Left ventricle myocardium inferior (tissue), 1 donor: ENCODE results near the gene PARL. TPM values are rescaled to one million over a fixed set of nuclear protein-coding genes. Genes with fewer than 3 reads are reported as not detected.

ENCODE experiments used
- DNase-seq: peaks from one replicate; pipeline ENCODE4 v3.0.0-alpha.2; 2020
- H3K27ac ChIP-seq: fragments of 200-600 bp; replicated peaks from 2 replicates; pipeline ENCODE4 v1.8.0; 2021
- H3K27me3 ChIP-seq: fragments of 200-600 bp; 2 replicates; pipeline ENCODE4 v1.8.0; 2021; ENCODE audit warnings: low read depth
- H3K36me3 ChIP-seq: fragments of 200-600 bp; 2 replicates; pipeline ENCODE4 v1.8.0; 2021
- H3K4me1 ChIP-seq: fragments of 200-600 bp; 2 replicates; pipeline ENCODE4 v1.8.0; 2021
- H3K4me3 ChIP-seq: fragments of 200-600 bp; 2 replicates; pipeline ENCODE4 v1.8.0; 2021; ENCODE audit warnings: mild to moderate bottlenecking, moderate library complexity
- H3K9me3 ChIP-seq: fragments of 200-600 bp; replicated peaks from 2 replicates; pipeline ENCODE4 v1.8.0; 2021
- intact Hi-C: fragments of 100-400 bp; cut with micrococcal nuclease; formaldehyde crosslinking; loops from one replicate; pipeline ENCODE4 v1.11.0; 2022
- total RNA-seq: library from RNA; stranded (reverse); fragmentation: NEBNext Ultra II Directional; extraction: Animal tissue kit (Norgen Biotek cat#: 25700); gene quantifications from one replicate; pipeline ENCODE4 v1.2.1, GENCODE V29; 2021
- TF ChIP-seq, protein P1 (sequence below): fragments of 200-600 bp; IDR thresholded peaks from 2 replicates; pipeline ENCODE4 v1.8.0; 2021; ENCODE audit warnings: antibody characterized with exemption, mild to moderate bottlenecking, borderline replicate concordance
- donor health status: DM: no; HTN: yes; CAD: no; lungs with severe emphysema.

Gene PARL
- total RNA-seq, 1 donor from 2014 or later = 52.8 TPM

DNA sequence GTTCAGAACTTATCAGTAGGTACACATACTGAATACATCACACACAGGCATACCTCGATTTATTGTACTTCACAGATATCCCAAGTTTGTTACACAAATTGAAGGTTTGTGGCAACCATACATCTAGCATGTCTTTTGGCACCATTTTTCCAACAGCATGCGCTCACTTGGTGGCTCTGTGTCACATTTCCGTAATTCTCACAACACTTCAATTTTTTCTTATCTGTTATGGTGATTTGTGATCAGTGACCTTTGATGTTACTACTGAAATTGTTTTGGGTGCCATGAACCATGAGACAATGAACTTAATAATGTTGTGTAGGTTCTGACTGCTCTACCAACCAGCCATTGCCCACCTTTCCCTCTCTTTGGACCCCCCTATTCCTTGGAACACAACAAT lies 10.8 kb downstream of the PARL start:
- DNase-seq = no peak
- H3K27ac ChIP-seq = no peak overlapping the region
- H3K9me3 ChIP-seq = no peaks in the 10 kb centered on the region
- H3K4me3 ChIP-seq = no peak overlapping the region
- TF ChIP-seq, protein P1, sequence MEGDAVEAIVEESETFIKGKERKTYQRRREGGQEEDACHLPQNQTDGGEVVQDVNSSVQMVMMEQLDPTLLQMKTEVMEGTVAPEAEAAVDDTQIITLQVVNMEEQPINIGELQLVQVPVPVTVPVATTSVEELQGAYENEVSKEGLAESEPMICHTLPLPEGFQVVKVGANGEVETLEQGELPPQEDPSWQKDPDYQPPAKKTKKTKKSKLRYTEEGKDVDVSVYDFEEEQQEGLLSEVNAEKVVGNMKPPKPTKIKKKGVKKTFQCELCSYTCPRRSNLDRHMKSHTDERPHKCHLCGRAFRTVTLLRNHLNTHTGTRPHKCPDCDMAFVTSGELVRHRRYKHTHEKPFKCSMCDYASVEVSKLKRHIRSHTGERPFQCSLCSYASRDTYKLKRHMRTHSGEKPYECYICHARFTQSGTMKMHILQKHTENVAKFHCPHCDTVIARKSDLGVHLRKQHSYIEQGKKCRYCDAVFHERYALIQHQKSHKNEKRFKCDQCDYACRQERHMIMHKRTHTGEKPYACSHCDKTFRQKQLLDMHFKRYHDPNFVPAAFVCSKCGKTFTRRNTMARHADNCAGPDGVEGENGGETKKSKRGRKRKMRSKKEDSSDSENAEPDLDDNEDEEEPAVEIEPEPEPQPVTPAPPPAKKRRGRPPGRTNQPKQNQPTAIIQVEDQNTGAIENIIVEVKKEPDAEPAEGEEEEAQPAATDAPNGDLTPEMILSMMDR = no peak
- H3K4me1 ChIP-seq = peaks cover 22% of the 10 kb centered on the region
- intact Hi-C loops = no loop called here
- peaks cover 5% of the 10 kb centered on the region for H3K36me3 ChIP-seq
- H3K27me3 ChIP-seq = no peaks in the 10 kb centered on the region

GRCh38 chr3:183871541-183871940 lies 13.1 kb downstream of the PARL start:
- Histone ChIP-seq H3K4me3 (no peak overlapping the region), H3K27ac (no peak overlapping the region), H3K27me3 (no peaks in the 10 kb centered on the region), H3K9me3 (no peaks in the 10 kb centered on the region), H3K36me3 (peaks cover 14% of the 10 kb centered on the region), H3K4me1 (peaks cover 12% of the 10 kb centered on the region)
- TF ChIP-seq, protein P1 = no peak
- no peak for DNase-seq
- intact Hi-C loops = no loop called here

DNA sequence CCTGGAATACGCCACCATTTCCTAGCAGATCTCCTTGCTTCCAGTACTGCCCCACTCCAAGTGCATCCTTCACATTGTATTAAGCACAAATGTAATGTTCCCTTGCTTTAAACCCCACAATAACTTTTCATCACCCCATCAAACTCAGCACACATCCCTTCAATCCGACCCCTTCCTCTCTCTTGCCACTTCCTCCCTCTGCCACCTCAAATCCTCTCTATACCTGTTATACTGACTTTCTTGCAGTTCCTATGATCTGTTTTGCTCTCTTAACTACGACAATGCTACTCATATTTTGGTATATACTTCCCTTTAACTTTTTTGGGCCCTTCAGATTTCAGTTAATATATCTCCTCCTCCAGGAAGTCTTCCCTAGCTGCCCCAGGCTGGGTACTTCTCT lies 14.1 kb downstream of the PARL start:
- Histone ChIP-seq H3K27ac (no peak overlapping the region), H3K27me3 (no peaks in the 10 kb centered on the region), H3K9me3 (no peaks in the 10 kb centered on the region), H3K4me3 (no peak overlapping the region), H3K36me3 (peaks cover 24% of the 10 kb centered on the region), H3K4me1 (peaks cover 12% of the 10 kb centered on the region)
- intact Hi-C loops = no loop called here
- TF ChIP-seq, protein P1 = no peak
- DNase-seq = no peak

DNA sequence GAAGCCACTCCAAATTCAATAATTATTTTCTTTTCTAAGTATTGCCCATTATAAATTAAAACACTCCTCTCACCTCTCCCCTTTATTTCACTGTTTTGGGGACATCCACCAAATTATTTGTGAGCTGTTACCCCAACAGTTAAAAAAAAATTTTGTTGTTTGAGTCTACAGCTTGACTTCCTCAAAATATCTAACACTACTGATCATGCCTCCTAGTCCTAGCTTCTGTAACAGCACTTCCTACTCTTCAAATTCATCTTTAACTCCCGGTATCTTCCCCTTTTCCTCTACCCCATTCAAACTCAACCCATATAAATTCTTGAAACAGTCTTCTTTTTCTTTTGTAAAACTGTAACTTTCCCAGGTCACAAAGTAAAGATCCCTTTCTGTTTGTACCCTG lies 15.9 kb downstream of the PARL start:
- Histone ChIP-seq H3K9me3 (no peaks in the 10 kb centered on the region), H3K27ac (no peak overlapping the region), H3K36me3 (peaks cover 40% of the 10 kb centered on the region), H3K4me1 (peaks cover 6% of the 10 kb centered on the region), H3K4me3 (no peak overlapping the region), H3K27me3 (no peaks in the 10 kb centered on the region)
- TF ChIP-seq, protein P1 = no peak
- intact Hi-C loops = no loop called here
- DNase-seq = no peak

DNA sequence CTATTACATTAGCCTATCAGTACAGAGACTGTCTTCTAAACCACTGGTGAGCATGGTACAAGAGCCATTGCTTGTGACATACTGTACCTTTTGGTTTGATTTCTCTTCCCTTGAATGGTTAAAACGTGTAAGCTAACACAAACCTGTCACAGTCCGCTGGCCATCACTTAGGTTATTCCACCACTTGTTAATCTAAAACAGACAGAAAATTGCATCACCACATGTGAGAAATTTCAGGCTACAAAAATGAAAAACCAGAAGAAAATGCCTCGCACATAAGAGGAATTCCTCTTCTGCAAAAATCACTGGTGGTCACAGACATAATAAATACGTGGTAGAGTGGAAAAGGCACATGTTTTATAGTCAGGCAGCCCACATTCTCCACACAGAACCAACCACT lies 22.1 kb downstream of the PARL start:
- DNase-seq = no peak
- peaks cover 7% of the 10 kb centered on the region for H3K4me1 ChIP-seq
- no peak overlapping the region for H3K4me3 ChIP-seq
- TF ChIP-seq, protein P1 = no peak
- intact Hi-C loops = no loop called here
- H3K27me3 ChIP-seq = no peaks in the 10 kb centered on the region
- H3K27ac ChIP-seq = no peak overlapping the region
- no peaks in the 10 kb centered on the region for H3K9me3 ChIP-seq
- H3K36me3 ChIP-seq = peaks cover 88% of the 10 kb centered on the region

- peaks cover 80% of the 10 kb centered on the region for H3K36me3 ChIP-seq
- intact Hi-C loops = no loop called here
- H3K9me3 ChIP-seq = no peaks in the 10 kb centered on the region
- peak overlapping the region; percentile 56 for H3K27ac ChIP-seq
- TF ChIP-seq, protein P1 = no peak
- no peaks in the 10 kb centered on the region for H3K27me3 ChIP-seq
- DNase-seq = no peak
- H3K4me1 ChIP-seq = peaks cover 8% of the 10 kb centered on the region
- no peak overlapping the region for H3K4me3 ChIP-seq
Measured at GRCh38 chr3:183857863-183858262, 26.8 kb downstream of the PARL start.
